Erythroblast (primary cell): ENCODE results near the gene CA5A.

Experiments used
- GATA1 ChIP-seq: IDR thresholded peaks from 2 replicates; pipeline ENCODE4 v1.6.1; 2011; ENCODE audit warnings: low read depth, mild to moderate bottlenecking, control low read depth, low read length, moderate library complexity
- POLR2A ChIP-seq: IDR thresholded peaks from 2 replicates; pipeline ENCODE4 v1.6.1; 2011; ENCODE audit warnings: mild to moderate bottlenecking, low read length

GRCh38 chr16:87978127-87978526, 41.8 kb upstream of the CA5A start:
- TF ChIP-seq POLR2A (no peak), GATA1 (no peak)
